Trophoblast cell (in vitro differentiated cells and primary cell): ENCODE results near the gene NELFB.

Source experiments
- DNase-seq, 2 donors: peaks; one replicate each; pipeline ENCODE4 v3.0.0-alpha.2; 2016
- H2AFZ ChIP-seq: 2 replicates; pipeline ENCODE4 v1.6.1; 2013; ENCODE audit warnings: low read length, moderate library complexity, mild to moderate bottlenecking; ENCODE audit not compliant: insufficient read depth, poor library complexity
- H2AK5ac ChIP-seq: 2 replicates; pipeline ENCODE4 v1.6.1; 2013; ENCODE audit warnings: mild to moderate bottlenecking, low read length
- H2BK120ac ChIP-seq: 2 replicates; pipeline ENCODE4 v1.6.1; 2013; ENCODE audit warnings: low read length, mild to moderate bottlenecking, moderate library complexity; ENCODE audit not compliant: insufficient read depth, poor library complexity
- H2BK12ac ChIP-seq: 2 replicates; pipeline ENCODE4 v1.6.1; 2013; ENCODE audit warnings: mild to moderate bottlenecking, low read length, moderate library complexity
- H2BK5ac ChIP-seq: 2 replicates; pipeline ENCODE4 v1.6.1; 2013; ENCODE audit warnings: low read length, low read depth, moderate library complexity, mild to moderate bottlenecking; ENCODE audit not compliant: poor library complexity
- H3K14ac ChIP-seq: 2 replicates; pipeline ENCODE4 v1.6.1; 2013; ENCODE audit warnings: mild to moderate bottlenecking, low read length
- H3K18ac ChIP-seq: 2 replicates; pipeline ENCODE4 v1.6.1; 2013; ENCODE audit warnings: mild to moderate bottlenecking, low read length
- H3K23ac ChIP-seq: 2 replicates; pipeline ENCODE4 v1.6.1; 2013; ENCODE audit warnings: low read length
- H3K27ac ChIP-seq: 2 replicates; pipeline ENCODE4 v1.5.1; 2013; ENCODE audit warnings: low read depth, mild to moderate bottlenecking, inconsistent platforms, low read length, moderate library complexity
- H3K27me3 ChIP-seq: 2 replicates; pipeline ENCODE4 v1.6.1; 2013; ENCODE audit warnings: inconsistent platforms, mild to moderate bottlenecking, low read length, moderate library complexity; ENCODE audit not compliant: insufficient read depth
- H3K36me3 ChIP-seq, 2 experiments: 1 replicate in 1 of 2; 2 replicates in 1 of 2; pipeline ENCODE4 v1.6.1; 2013; ENCODE audit warnings: low read length in 2 of 2, mild to moderate bottlenecking in 2 of 2, moderate library complexity in 1 of 2; ENCODE audit not compliant: insufficient read depth in 2 of 2, control insufficient read depth in 1 of 2
- H3K4ac ChIP-seq: 2 replicates; pipeline ENCODE4 v1.6.1; 2013; ENCODE audit warnings: low read depth, mild to moderate bottlenecking, low read length, moderate library complexity
- H3K4me1 ChIP-seq, 2 experiments: 1 replicate in 1 of 2; 2 replicates in 1 of 2; pipeline ENCODE4 v1.6.1; 2013; ENCODE audit warnings: low read length in 2 of 2, mild to moderate bottlenecking in 2 of 2, moderate library complexity in 1 of 2; ENCODE audit not compliant: insufficient read depth in 2 of 2, control insufficient read depth in 1 of 2
- H3K4me2 ChIP-seq: 2 replicates; pipeline ENCODE4 v1.6.1; 2013; ENCODE audit warnings: inconsistent platforms, mild to moderate bottlenecking, low read length, moderate library complexity
- H3K4me3 ChIP-seq: 2 replicates; pipeline ENCODE4 v1.5.1; 2013; ENCODE audit warnings: mild to moderate bottlenecking, low read depth, low read length, inconsistent platforms
- H3K79me1 ChIP-seq: one replicate; pipeline ENCODE4 v1.6.1; 2013; ENCODE audit warnings: low read length
- H3K79me2 ChIP-seq: 2 replicates; pipeline ENCODE4 v1.6.1; 2013; ENCODE audit warnings: low read length, mild to moderate bottlenecking; ENCODE audit not compliant: control insufficient read depth, insufficient read depth, poor library complexity
- H3K9ac ChIP-seq: 2 replicates; pipeline ENCODE4 v1.6.1; 2013; ENCODE audit warnings: mild to moderate bottlenecking, low read length
- H3K9me3 ChIP-seq: 2 replicates; pipeline ENCODE4 v1.6.1; 2013; ENCODE audit warnings: low read depth, mild to moderate bottlenecking, control low read depth, inconsistent platforms, low read length; ENCODE audit not compliant: insufficient read depth
- H4K12ac ChIP-seq: 2 replicates; pipeline ENCODE4 v1.6.1; 2013; ENCODE audit warnings: low read depth, mild to moderate bottlenecking, low read length, moderate library complexity
- H4K8ac ChIP-seq: 2 replicates; pipeline ENCODE4 v1.6.1; 2013; ENCODE audit warnings: low read depth, mild to moderate bottlenecking, low read length, moderate library complexity
- H4K91ac ChIP-seq: one replicate; pipeline ENCODE4 v1.6.1; 2013; ENCODE audit warnings: low read depth, mild to moderate bottlenecking, low read length, moderate library complexity
- WGBS: extraction: QIAGEN DNeasy Blood & Tissue Kit; methylation state at CpG from one replicate; pipeline ENCODE4 v1.1.7; 2013; ENCODE audit warnings: missing lambda C conversion rate; ENCODE audit not compliant: insufficient read length, insufficient coverage; ENCODE audit errors: extremely low coverage; 5-methylcytosine and 5-hydroxymethylcytosine counted together

The NELFB gene

GRCh38 chr9:137306850-137307254 is 51.7 kb downstream of the NELFB start:
- Histone ChIP-seq H3K27me3 (peaks cover 5% of the 10 kb centered on the region), H2BK12ac (no peak overlapping the region), H3K36me3 (no peaks in the 10 kb centered on the region), H4K91ac (no peak overlapping the region), H3K14ac (no peak overlapping the region), H3K79me2 (no peaks in the 10 kb centered on the region), H3K18ac (no peak overlapping the region), H3K4ac (no peak overlapping the region), H2BK5ac (no peak overlapping the region), H4K12ac (no peak overlapping the region), H3K4me1 (peaks cover 4 to 11% of the 10 kb centered on the region in 2 experiments), H3K4me3 (no peak overlapping the region), H4K8ac (no peak overlapping the region), H3K79me1 (peaks cover 2% of the 10 kb centered on the region), H3K23ac (no peak overlapping the region), H3K9me3 (no peaks in the 10 kb centered on the region), H2BK120ac (no peak overlapping the region), H2AFZ (no peak overlapping the region), H3K27ac (no peak overlapping the region), H3K9ac (no peak overlapping the region), H2AK5ac (no peak overlapping the region), H3K4me2 (no peak overlapping the region)
- DNase-seq = peak; percentile 45 to 62
- WGBS = no CpG with 5 or more reads among the region's 23 CpGs

GRCh38 chr9:137307255-137308056 is 52.3 kb downstream of the NELFB start:
- no peaks in the 10 kb centered on the region for H3K36me3 ChIP-seq
- no CpG with 5 or more reads among the region's 30 CpGs for WGBS
- no peak overlapping the region for H2BK12ac ChIP-seq
- H4K91ac ChIP-seq = no peak overlapping the region
- H2AK5ac ChIP-seq = no peak overlapping the region
- H3K79me1 ChIP-seq = peaks cover under 1% of the 10 kb centered on the region
- H3K27ac ChIP-seq = no peak overlapping the region
- no peaks in the 10 kb centered on the region for H3K9me3 ChIP-seq
- H3K27me3 ChIP-seq = peaks cover 5% of the 10 kb centered on the region
- H3K4me2 ChIP-seq = no peak overlapping the region
- H3K14ac ChIP-seq = no peak overlapping the region
- H4K8ac ChIP-seq = no peak overlapping the region
- H3K4ac ChIP-seq = no peak overlapping the region
- peaks cover 4 to 11% of the 10 kb centered on the region in 2 experiments for H3K4me1 ChIP-seq
- no peak overlapping the region for H2BK120ac ChIP-seq
- H3K18ac ChIP-seq = no peak overlapping the region
- DNase-seq = no peak
- H3K79me2 ChIP-seq = no peaks in the 10 kb centered on the region
- no peak overlapping the region for H2AFZ ChIP-seq
- H3K9ac ChIP-seq = no peak overlapping the region
- H3K23ac ChIP-seq = no peak overlapping the region
- no peak overlapping the region for H4K12ac ChIP-seq
- no peak overlapping the region for H3K4me3 ChIP-seq
- no peak overlapping the region for H2BK5ac ChIP-seq

GRCh38 chr9:137308057-137308619 is 53.0 kb downstream of the NELFB start:
- Histone ChIP-seq H2BK5ac (no peak overlapping the region), H4K12ac (no peak overlapping the region), H3K9ac (no peak overlapping the region), H3K23ac (no peak overlapping the region), H2BK120ac (no peak overlapping the region), H3K4me3 (no peak overlapping the region), H2AK5ac (no peak overlapping the region), H3K4me2 (no peak overlapping the region), H3K27me3 (no peaks in the 10 kb centered on the region), H2AFZ (no peak overlapping the region), H3K18ac (no peak overlapping the region), H4K91ac (no peak overlapping the region), H3K9me3 (no peaks in the 10 kb centered on the region), H3K79me2 (no peaks in the 10 kb centered on the region), H4K8ac (no peak overlapping the region), H3K79me1 (no peaks in the 10 kb centered on the region), H3K14ac (no peak overlapping the region), H3K4me1 (peaks cover 0 to 7% of the 10 kb centered on the region in 2 experiments), H3K36me3 (no peaks in the 10 kb centered on the region), H2BK12ac (no peak overlapping the region), H3K27ac (no peak overlapping the region), H3K4ac (no peak overlapping the region)
- WGBS = no CpG with 5 or more reads among the region's 20 CpGs
- no peak for DNase-seq

GRCh38 chr9:137309368-137310188 is 54.5 kb downstream of the NELFB start:
- no peak overlapping the region for H2AK5ac ChIP-seq
- H3K27ac ChIP-seq = no peak overlapping the region
- no peak overlapping the region for H2AFZ ChIP-seq
- H2BK12ac ChIP-seq = no peak overlapping the region
- no peak overlapping the region for H3K4me3 ChIP-seq
- no peak overlapping the region for H3K14ac ChIP-seq
- no peak overlapping the region for H3K4ac ChIP-seq
- no CpG with 5 or more reads among the region's 15 CpGs for WGBS
- H4K91ac ChIP-seq = no peak overlapping the region
- no peak overlapping the region for H2BK5ac ChIP-seq
- DNase-seq = no peak
- no peak overlapping the region for H3K4me2 ChIP-seq
- H3K79me2 ChIP-seq = no peaks in the 10 kb centered on the region
- H3K23ac ChIP-seq = no peak overlapping the region
- H3K36me3 ChIP-seq = no peaks in the 10 kb centered on the region
- H3K9me3 ChIP-seq = no peaks in the 10 kb centered on the region
- no peak overlapping the region for H4K12ac ChIP-seq
- no peak overlapping the region for H2BK120ac ChIP-seq
- H3K18ac ChIP-seq = no peak overlapping the region
- H3K9ac ChIP-seq = no peak overlapping the region
- H3K27me3 ChIP-seq = no peaks in the 10 kb centered on the region
- no peaks in the 10 kb centered on the region for H3K79me1 ChIP-seq
- H4K8ac ChIP-seq = no peak overlapping the region
- peaks cover 0 to 9% of the 10 kb centered on the region in 2 experiments for H3K4me1 ChIP-seq
